NCI-H1417 treated with DMSO at 0.1 percent for 48 hours (cell line): ENCODE results near the gene UBE2G2.
A peak's percentile ranks its signal among the peaks of the same experiment; 100 is the strongest.

Source experiments
- DNase-seq: peaks from one replicate; lab custom pipeline; 2025; lab: John Stamatoyannopoulos, UW

Gene UBE2G2

GRCh38 chr21:44815225-44815624, 13.6 kb upstream of the UBE2G2 start:
- DNase-seq, result no peak

- DNase-seq, result no peak
These were observed 12.9 kb upstream of the UBE2G2 start for GRCh38 chr21:44814498-44815023.

- no peak for DNase-seq
These were observed 12.1 kb upstream of the UBE2G2 start for GRCh38 chr21:44813727-44814126.

GRCh38 chr21:44813149-44813548, 11.5 kb upstream of the UBE2G2 start:
- no peak for DNase-seq

- DNase-seq, result no peak
These were observed 11.0 kb upstream of the UBE2G2 start for GRCh38 chr21:44812640-44813039.

- DNase-seq, result no peak
These were observed 9.2 kb upstream of the UBE2G2 start for GRCh38 chr21:44810779-44811178.

- DNase-seq, result no peak
These were observed 4.2 kb upstream of the UBE2G2 start for GRCh38 chr21:44805859-44806258.

GRCh38 chr21:44805226-44805625, 3.6 kb upstream of the UBE2G2 start:
- DNase-seq, result no peak

GRCh38 chr21:44804762-44805161, 3.1 kb upstream of the UBE2G2 start:
- DNase-seq, result no peak

- DNase-seq, result no peak
These were observed 2.0 kb upstream of the UBE2G2 start for GRCh38 chr21:44803651-44804050.

GRCh38 chr21:44802396-44803153, 955 bp upstream of the UBE2G2 start:
- no peak for DNase-seq

GRCh38 chr21:44800971-44801467, 601 bp downstream of the UBE2G2 start:
- DNase-seq, result no peak

- DNase-seq, result no peak
These were observed 1.5 kb downstream of the UBE2G2 start for GRCh38 chr21:44800103-44800502.

- DNase-seq, result no peak
These were observed 2.0 kb downstream of the UBE2G2 start for GRCh38 chr21:44799646-44800045.

- no peak for DNase-seq
These were observed 3.8 kb downstream of the UBE2G2 start for GRCh38 chr21:44797775-44798174.

- no peak for DNase-seq
These were observed 6.3 kb downstream of the UBE2G2 start for GRCh38 chr21:44795342-44795741.

GRCh38 chr21:44793592-44794374, 7.8 kb downstream of the UBE2G2 start:
- no peak for DNase-seq

GRCh38 chr21:44792702-44793591, 8.7 kb downstream of the UBE2G2 start:
- DNase-seq, result peak; percentile 34

GRCh38 chr21:44791993-44792392, 9.6 kb downstream of the UBE2G2 start:
- DNase-seq, result no peak

- no peak for DNase-seq
These were observed 10.4 kb downstream of the UBE2G2 start for GRCh38 chr21:44791246-44791645.

GRCh38 chr21:44790368-44790767, 11.3 kb downstream of the UBE2G2 start:
- no peak for DNase-seq

- no peak for DNase-seq
These were observed 11.7 kb downstream of the UBE2G2 start for GRCh38 chr21:44789880-44790279.
